ENCODE data around the gene HAUS6.

DNA sequence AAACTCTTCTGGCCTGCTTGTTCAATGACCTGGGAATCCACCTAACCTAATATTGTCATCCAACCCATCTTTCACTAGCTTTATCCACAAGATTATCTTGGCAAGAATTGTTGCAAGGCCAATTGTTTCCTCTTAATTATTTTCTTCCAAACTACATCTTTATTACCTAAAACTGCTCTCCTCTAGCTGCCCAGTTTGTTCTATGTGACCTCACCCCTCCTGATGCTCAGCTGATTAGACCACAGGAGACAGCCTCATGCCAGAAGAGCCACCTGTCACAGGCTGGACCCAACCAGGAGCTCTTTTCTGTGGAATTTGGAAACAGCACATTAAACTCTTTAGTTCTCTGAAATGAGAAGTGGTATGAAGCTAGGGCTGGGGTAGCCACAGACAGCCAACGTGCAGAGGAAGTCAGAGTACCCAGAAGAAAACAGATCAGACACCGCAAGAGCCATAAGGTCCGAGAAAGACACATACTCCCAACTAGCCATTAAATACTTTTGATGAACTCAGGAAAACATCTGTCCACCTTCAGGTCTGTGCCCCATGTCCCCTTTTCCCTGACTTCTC, 81.7 kb downstream of the HAUS6 start:
- TF ChIP-seq POLR2AphosphoS5 (IDR thresholded peaks at IDR 0.05) = no peak
- TF ChIP-seq, protein P1, sequence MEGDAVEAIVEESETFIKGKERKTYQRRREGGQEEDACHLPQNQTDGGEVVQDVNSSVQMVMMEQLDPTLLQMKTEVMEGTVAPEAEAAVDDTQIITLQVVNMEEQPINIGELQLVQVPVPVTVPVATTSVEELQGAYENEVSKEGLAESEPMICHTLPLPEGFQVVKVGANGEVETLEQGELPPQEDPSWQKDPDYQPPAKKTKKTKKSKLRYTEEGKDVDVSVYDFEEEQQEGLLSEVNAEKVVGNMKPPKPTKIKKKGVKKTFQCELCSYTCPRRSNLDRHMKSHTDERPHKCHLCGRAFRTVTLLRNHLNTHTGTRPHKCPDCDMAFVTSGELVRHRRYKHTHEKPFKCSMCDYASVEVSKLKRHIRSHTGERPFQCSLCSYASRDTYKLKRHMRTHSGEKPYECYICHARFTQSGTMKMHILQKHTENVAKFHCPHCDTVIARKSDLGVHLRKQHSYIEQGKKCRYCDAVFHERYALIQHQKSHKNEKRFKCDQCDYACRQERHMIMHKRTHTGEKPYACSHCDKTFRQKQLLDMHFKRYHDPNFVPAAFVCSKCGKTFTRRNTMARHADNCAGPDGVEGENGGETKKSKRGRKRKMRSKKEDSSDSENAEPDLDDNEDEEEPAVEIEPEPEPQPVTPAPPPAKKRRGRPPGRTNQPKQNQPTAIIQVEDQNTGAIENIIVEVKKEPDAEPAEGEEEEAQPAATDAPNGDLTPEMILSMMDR (IDR thresholded peaks at IDR 0.05) = no peak

Data from transverse colon (tissue), 4 donors.